GM18498 (cell line): Measurements from ENCODE around the gene ALDH7A1.

Experiments used
- ATAC-seq: cut with Tn5 transposase; IDR thresholded peaks from one replicate; pipeline ENCODE4 v1.9.1; 2021; ENCODE audit warnings: mild to moderate bottlenecking, moderate library complexity; ENCODE audit not compliant: unreplicated experiment

ALDH7A1 gene

DNA sequence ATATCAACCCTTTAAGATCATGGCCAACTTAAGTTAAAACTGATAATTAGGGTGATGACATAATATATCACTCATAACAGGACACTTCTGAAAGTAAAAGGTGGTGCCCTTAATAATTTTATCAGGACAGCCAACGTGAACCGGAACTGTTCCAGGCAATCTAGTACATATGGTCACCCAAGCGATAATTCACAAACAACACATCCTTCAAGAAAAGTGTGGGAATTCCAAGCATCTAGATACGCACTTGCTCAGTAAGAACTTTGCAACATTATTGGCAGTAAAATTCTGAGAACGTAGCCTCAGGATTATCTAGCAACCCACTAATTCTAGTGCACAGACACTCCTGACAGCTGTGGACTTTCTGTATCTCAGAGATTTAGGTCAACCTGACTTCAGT, 85.7 kb downstream of the ALDH7A1 start:
- no peak for ATAC-seq

- no peak for ATAC-seq
Measured at GRCh38 chr5:126508962-126509279, 86.1 kb downstream of the ALDH7A1 start.

- no peak for ATAC-seq
Measured at GRCh38 chr5:126508251-126508961, 86.6 kb downstream of the ALDH7A1 start.

DNA sequence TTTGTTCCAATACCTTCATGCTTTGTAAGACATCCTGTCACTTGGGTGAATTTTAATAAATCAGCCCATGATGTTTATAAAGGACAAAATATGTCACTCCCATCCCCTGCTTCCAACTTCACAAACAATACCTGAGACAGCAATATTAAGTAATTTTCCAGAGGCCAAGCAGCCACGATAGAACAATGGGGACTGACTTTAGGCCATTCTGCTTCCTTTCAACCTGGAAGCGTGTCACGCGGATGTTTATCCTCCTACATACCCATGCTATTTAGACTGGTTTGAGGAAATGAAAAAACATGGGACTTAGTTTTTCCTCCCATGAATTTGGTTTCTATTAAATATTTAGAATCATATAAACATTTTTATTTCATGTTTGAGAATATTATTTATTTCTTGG, 88.9 kb downstream of the ALDH7A1 start:
- ATAC-seq = no peak

DNA sequence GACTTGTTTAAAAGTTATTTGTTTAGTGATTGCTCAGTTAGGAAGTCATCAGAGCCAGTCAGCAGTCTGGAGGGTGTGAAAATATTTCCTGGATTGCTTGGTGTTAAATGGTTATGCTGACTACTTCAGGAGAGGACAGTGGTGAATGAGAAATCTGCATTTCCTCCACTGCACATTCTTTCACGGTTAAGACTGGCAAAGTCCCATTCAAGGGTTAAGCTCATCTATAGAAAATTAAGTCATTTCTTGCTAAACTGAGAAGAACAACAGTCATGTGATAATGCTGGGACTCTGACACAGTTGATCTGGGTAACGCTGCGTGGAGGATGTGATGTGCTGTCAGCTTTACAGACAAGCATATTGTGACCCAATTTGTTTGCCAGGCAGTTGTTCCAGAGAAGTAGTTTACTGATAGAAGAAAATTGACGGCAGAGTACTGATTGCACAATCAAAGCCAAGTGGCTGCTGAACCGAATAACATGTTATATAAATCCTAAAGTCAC, 91.4 kb downstream of the ALDH7A1 start:
- no peak for ATAC-seq

DNA sequence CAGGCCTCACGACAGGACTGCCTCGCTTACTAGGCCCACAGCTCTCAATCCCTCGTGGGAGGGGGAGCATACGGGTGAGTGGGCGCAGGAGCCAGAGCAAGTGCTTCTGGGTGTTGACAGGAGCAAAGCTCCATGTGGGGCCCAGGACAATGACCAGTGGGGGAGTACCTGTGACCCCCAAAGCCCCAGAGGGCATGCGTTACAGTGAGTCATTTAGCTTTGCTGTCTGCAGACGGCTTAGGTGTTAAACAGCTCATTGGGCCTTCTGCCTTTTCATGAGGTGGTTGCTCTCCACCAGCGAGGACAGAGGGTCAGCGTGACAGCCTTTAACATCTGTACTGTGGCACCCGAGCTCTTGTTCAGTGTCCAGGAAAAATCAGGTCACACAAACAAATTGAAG, 93.6 kb downstream of the ALDH7A1 start:
- ATAC-seq = no peak

DNA sequence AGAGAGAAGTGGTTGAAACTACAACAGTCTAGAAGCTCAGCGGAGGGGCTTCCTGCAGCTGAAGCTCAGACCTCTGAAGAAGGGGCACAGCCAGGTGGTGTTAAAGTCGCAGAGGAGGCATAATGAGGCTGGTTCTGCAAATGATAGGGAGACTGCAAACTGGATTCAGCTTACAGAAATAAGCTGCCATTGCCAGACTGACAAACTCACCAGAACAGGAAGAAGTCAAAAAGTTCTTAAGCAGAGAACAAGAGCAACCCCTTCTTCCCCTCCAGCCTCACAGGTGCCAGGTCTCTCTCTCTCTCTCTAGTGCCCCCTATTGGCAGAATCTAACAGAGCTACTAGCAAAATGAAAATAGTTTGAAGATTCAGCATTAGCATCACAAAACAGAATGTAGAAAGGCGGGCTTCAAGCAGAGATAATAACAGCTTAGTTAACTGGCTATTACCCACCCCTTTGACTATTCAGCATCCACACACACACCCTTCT, 95.1 kb downstream of the ALDH7A1 start:
- peak; percentile 81 for ATAC-seq

GRCh38 chr5:126499278-126499677, 95.7 kb downstream of the ALDH7A1 start:
- peak; percentile 4 for ATAC-seq

DNA sequence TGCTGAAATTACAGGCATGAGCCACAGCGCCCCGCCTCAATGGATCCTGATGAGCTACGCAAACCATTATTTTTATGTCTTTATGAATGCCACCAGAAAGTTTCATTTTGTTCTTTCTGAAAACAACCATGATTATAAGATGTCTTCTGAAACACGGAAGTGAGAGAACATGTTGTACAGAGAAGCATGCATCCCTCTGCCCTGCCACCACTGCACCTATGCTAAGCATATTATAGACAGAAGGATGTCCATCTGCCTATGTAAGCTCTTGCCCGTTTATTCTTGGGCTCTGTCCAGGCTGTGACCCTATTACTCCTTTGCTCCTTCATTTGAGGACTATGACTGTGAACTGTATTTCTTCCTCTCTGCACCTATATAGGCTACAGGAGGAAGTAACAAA, 97.5 kb downstream of the ALDH7A1 start:
- no peak for ATAC-seq

GRCh38 chr5:126494393-126494792, 100.6 kb downstream of the ALDH7A1 start:
- no peak for ATAC-seq

- ATAC-seq = no peak
Measured at GRCh38 chr5:126492939-126493338, 102.1 kb downstream of the ALDH7A1 start.

GRCh38 chr5:126490167-126490940, 104.7 kb downstream of the ALDH7A1 start:
- ATAC-seq = no peak

DNA sequence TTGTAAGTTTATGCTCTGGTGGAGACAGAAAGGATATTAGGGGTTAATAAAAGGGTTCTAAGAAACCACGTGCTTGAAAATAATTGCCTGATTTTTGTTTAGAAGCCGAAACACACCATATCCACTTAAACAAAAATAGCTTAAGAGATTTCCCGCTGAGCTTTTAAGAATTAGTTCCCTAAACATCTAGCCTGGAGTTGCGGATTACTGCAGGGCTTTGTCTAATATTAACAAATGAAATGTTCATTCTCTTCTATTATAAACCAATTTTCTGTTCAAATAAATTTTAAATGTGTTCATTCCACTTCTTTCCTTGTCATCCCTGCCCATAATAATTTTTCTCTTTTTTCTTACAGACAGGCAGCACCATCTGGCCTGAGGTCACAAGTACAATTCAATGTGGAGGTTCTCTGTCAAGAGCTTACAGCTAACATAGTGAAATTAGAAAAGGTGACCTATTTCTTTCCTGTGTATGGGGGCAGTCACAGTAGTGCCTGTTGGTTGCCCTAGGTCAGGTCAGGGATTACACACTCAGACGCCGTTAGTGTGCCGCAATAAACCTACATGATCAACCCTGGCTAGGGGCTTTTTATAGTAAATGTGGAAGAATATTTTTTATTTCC, 106.5 kb downstream of the ALDH7A1 start:
- ATAC-seq = no peak

GRCh38 chr5:126487596-126487995, 107.4 kb downstream of the ALDH7A1 start:
- no peak for ATAC-seq

DNA sequence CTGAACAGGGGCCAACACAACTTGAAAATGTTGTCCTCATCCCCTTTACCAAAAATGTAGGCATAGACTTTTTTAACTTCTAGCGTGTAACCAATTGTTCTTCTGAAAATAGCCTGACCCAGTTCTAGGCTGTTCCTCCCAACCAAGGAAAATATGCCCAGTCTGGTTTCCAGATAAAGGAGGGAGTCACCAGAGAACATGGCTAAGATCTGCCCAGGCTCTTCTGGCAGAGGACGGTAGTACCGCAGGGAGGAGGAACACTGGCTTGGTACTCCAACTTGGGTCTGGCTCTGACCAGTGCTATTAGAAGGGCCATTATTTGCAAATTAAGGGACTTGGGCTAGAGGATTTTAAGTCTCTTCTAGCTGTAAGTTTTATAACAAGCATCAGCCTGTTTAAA, 108.7 kb downstream of the ALDH7A1 start:
- ATAC-seq = no peak

DNA sequence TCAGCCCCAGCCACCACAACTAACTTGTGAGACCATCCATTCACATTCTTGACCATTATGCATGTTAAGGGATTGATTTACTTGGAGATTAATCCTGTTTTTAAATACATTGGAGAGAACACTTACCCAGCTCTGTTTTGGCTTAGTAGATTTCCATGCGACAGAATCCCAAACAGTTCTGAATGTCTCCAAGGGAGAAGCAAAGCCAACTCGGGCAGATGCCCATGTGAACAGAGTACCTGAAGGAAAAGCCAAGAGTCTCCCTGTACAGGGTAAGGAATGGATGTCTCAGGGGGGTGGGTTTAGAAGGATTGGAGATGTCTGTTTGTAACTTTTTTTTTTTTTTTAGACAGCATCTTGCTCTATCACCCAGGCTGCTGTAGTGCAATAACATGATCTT, 110.8 kb downstream of the ALDH7A1 start:
- ATAC-seq = no peak

DNA sequence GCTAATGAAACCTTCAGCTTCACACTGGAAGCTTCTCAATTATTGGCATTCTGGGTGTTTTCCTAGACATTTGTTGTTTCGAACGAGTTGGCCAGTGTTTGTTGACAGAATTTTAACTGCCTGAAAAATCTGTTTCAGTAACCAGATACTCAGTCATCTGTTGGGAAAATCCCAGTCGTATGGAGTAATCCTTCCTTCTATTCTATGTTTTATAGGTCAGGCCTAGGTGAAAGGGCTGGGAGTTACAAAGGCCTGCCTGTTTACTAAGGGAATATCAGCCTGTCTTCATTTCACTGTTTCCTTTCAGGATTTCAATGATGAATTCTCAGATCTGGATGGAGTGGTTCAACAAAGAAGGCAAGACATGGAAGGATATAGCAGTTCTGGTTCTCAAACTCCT, 111.9 kb downstream of the ALDH7A1 start:
- no peak for ATAC-seq

DNA sequence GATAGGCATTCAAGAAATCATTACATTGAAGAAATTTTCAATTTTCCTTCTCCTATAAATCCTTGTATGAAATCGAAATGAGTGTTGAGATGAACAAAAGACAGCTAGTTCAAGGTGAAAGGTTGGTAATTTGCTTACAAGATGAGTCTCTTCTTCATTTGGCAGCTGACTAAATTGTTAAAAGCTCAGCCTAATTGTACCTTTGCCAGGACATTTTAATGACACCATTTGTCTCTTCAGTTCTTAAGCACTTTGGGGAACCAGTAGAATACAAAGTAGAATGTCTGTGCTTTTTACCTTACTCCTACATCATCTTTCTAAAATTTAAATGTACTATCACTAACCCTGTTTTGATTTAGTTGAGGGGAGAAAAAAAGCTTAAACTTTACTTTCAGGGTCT, 112.4 kb downstream of the ALDH7A1 start:
- no peak for ATAC-seq

- no peak for ATAC-seq
Measured at GRCh38 chr5:126481243-126481642, 113.8 kb downstream of the ALDH7A1 start.
